ENCODE data around the gene DHX16. TPM values are rescaled to one million over a fixed set of nuclear protein-coding genes. Genes with fewer than 3 reads are reported as not detected.
"Not testable (repeated sequence)": the region's sequence is repeated elsewhere in the genome, so short reads cannot be mapped to it uniquely, and the experiment has no call there.

The DHX16 gene
- total RNA-seq, 1 experiment from 2014 or later, result 32.2 TPM

GRCh38 chr6:30672445-30673253 is at the start of gene DHX16 (continued):
- no peak for TF ChIP-seq PRDM15 (CRISPR knock-in tag; IDR thresholded peaks at IDR 0.05)
- TF ChIP-seq ZNF317 (CRISPR knock-in tag; IDR thresholded peaks at IDR 0.05; ENCODE audit: borderline replicate concordance, low read depth), result peak; percentile 25; the same call in 1 of the 2 replicates

DNA sequence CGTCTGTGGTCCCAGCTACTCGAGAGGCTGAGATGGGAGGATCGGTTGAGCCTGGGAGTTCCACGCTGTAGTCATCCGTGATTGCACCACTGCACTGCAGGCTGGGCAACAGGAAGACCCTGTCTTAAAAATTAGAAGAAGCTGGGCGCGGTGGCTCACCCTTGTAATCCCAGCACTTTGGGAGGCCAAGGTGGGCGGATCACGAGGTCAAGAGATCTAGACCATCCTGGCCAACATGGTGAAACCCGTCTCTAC is 49.1 kb upstream of the DHX16 start:
- not testable (repeated sequence) for DNase-seq (ENCODE audit: low spot score); H3K9me3 Mint-ChIP-seq; H3K27me3 Mint-ChIP-seq (ENCODE audit: low read depth); ATAC-seq
- CTCF ChIA-PET, result interaction anchor here (0.5 to 6.0 kb wide), 11 partner anchors 10 to 109 kb away, joined by 3 to 54 read pairs (median 7); partner anchors contain the start of gene DHX16
- peak; percentile 57; the same call in 1 of the 2 replicates for TF ChIP-seq NFATC4 (CRISPR knock-in tag; IDR thresholded peaks at IDR 0.05)
- Mint-ChIP-seq H3K4me1 (peaks cover 48% of the 10 kb centered on the region), H3K36me3 (peaks cover 55% of the 10 kb centered on the region), H3K27ac (peak overlapping the region; percentile 97), H3K4me3 (peak overlapping the region; percentile 99)
- POLR2A ChIA-PET, result interaction anchor here (0.8 to 2.0 kb wide), 4 partner anchors 23 to 107 kb away, joined by 4 to 7 read pairs (median 4); partner anchors contain the start of gene IER3

- peak; percentile 81 for DNase-seq (ENCODE audit: low spot score)
- peak overlapping the region; percentile 99 for H3K4me3 Mint-ChIP-seq
- TF ChIP-seq NFYB (CRISPR knock-in tag; conservative IDR thresholded peaks at IDR 0.05; ENCODE audit: low read depth), result no peak
- TF ChIP-seq SP1 (CRISPR knock-in tag; conservative IDR thresholded peaks at IDR 0.05), result peak; percentile 88
- TF ChIP-seq, protein P1, sequence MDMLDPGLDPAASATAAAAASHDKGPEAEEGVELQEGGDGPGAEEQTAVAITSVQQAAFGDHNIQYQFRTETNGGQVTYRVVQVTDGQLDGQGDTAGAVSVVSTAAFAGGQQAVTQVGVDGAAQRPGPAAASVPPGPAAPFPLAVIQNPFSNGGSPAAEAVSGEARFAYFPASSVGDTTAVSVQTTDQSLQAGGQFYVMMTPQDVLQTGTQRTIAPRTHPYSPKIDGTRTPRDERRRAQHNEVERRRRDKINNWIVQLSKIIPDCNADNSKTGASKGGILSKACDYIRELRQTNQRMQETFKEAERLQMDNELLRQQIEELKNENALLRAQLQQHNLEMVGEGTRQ (CRISPR knock-in tag; IDR thresholded peaks at IDR 0.05), result peak; percentile 96
- TF ChIP-seq ZNF671 (CRISPR knock-in tag; IDR thresholded peaks at IDR 0.05), result peak; percentile 90
- TF ChIP-seq GRHL2 (CRISPR knock-in tag; IDR thresholded peaks at IDR 0.05; ENCODE audit: insufficient replicate concordance, severe bottlenecking), result no peak
- peak; percentile 96 for TF ChIP-seq NFATC4 (CRISPR knock-in tag; IDR thresholded peaks at IDR 0.05)
- peak; percentile 12; the same call in 1 of the 2 replicates for TF ChIP-seq TP53 (CRISPR knock-in tag; IDR thresholded peaks at IDR 0.05)
- peak; percentile 75 for TF ChIP-seq TEAD1 (CRISPR knock-in tag; IDR thresholded peaks at IDR 0.05)
- TF ChIP-seq, protein P2, sequence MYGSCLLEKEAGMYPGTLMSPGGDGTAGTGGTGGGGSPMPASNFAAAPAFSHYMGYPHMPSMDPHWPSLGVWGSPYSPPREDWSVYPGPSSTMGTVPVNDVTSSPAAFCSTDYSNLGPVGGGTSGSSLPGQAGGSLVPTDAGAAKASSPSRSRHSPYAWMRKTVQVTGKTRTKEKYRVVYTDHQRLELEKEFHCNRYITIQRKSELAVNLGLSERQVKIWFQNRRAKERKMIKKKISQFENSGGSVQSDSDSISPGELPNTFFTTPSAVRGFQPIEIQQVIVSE (CRISPR knock-in tag; IDR thresholded peaks at IDR 0.05; ENCODE audit: borderline replicate concordance), result peak; percentile 75; the same call in 1 of the 2 replicates
- no peak for TF ChIP-seq ZNF121 (CRISPR knock-in tag; IDR thresholded peaks at IDR 0.05)
- peak; percentile 71; the same call in 1 of the 2 replicates for TF ChIP-seq ESRRA (CRISPR knock-in tag; IDR thresholded peaks at IDR 0.05; ENCODE audit: borderline replicate concordance)
- TF ChIP-seq ZNF232 (CRISPR knock-in tag; IDR thresholded peaks at IDR 0.05), result no peak
- TF ChIP-seq, protein P3, sequence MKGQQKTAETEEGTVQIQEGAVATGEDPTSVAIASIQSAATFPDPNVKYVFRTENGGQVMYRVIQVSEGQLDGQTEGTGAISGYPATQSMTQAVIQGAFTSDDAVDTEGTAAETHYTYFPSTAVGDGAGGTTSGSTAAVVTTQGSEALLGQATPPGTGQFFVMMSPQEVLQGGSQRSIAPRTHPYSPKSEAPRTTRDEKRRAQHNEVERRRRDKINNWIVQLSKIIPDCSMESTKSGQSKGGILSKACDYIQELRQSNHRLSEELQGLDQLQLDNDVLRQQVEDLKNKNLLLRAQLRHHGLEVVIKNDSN (CRISPR knock-in tag; IDR thresholded peaks at IDR 0.05), result peak; percentile 95
- TF ChIP-seq ZNF532 (CRISPR knock-in tag; IDR thresholded peaks at IDR 0.05; ENCODE audit: borderline replicate concordance), result peak; percentile 74; the same call in 1 of the 2 replicates
- no peak for TF ChIP-seq NR2C2 (CRISPR knock-in tag; IDR thresholded peaks at IDR 0.05)
- TF ChIP-seq, protein P4, sequence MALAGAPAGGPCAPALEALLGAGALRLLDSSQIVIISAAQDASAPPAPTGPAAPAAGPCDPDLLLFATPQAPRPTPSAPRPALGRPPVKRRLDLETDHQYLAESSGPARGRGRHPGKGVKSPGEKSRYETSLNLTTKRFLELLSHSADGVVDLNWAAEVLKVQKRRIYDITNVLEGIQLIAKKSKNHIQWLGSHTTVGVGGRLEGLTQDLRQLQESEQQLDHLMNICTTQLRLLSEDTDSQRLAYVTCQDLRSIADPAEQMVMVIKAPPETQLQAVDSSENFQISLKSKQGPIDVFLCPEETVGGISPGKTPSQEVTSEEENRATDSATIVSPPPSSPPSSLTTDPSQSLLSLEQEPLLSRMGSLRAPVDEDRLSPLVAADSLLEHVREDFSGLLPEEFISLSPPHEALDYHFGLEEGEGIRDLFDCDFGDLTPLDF (CRISPR knock-in tag; IDR thresholded peaks at IDR 0.05), result no peak
These were observed 48.6 kb upstream of the DHX16 start for GRCh38 chr6:30721198-30722024.

More at GRCh38 chr6:30721198-30722024, 48.6 kb upstream of the DHX16 start:
- Mint-ChIP-seq H3K36me3 (peaks cover 55% of the 10 kb centered on the region), H3K9me3 (no peaks in the 10 kb centered on the region), H3K27me3 (ENCODE audit: low read depth) (no peaks in the 10 kb centered on the region), H3K4me1 (peaks cover 51% of the 10 kb centered on the region), H3K27ac (peak overlapping the region; percentile 100)
- ChIA-PET POLR2A (interaction anchor here (0.6 to 2.0 kb wide), 7 partner anchors 18 to 107 kb away, joined by 4 to 8 read pairs (median 4); partner anchors contain the start of genes DHX16 and IER3), CTCF (interaction anchor here (0.5 to 6.0 kb wide), 12 partner anchors 10 to 255 kb away, joined by 3 to 54 read pairs (median 6); partner anchors contain the start of gene DHX16)
- peak; percentile 1 for ATAC-seq
